AG04450 (cell line): ENCODE data around the gene ABCG5. TPM values are rescaled to one million over a fixed set of nuclear protein-coding genes. Genes with fewer than 3 reads are reported as not detected.

Experiments
- CTCF ChIA-PET: fragments of 300-600, 350-600 bp; formaldehyde crosslinking; extraction: SDS; loops from one replicate; lab custom pipeline; 2022; ENCODE audit warnings: antibody characterized with exemption, inconsistent platforms; lab: Charles Lee
- POLR2A ChIA-PET: fragments of 350-600 bp; formaldehyde crosslinking; extraction: SDS; loops from one replicate; lab custom pipeline; 2021; ENCODE audit warnings: antibody characterized with exemption, inconsistent platforms; lab: Yijun Ruan, JAX
- DNase-seq: peaks from one replicate; pipeline ENCODE4 v3.0.0-alpha.2; 2011; ENCODE audit warnings: low read depth, low spot score
- H3K27ac ChIP-seq: one replicate; pipeline ENCODE4 v1.5.1; 2012; ENCODE audit warnings: low read depth, low read length, control low read depth
- H3K27me3 ChIP-seq: one replicate; pipeline ENCODE4 v1.6.0; 2012; ENCODE audit warnings: low read length; ENCODE audit not compliant: control insufficient read depth, insufficient read depth
- H3K4me3 ChIP-seq: 2 replicates; pipeline ENCODE4 v1.5.1; 2011; ENCODE audit warnings: mild to moderate bottlenecking, low read depth, low read length, control low read depth
- H3K9me3 ChIP-seq: 2 replicates; pipeline ENCODE4 v1.5.1; 2012; ENCODE audit warnings: low read length; ENCODE audit not compliant: control insufficient read depth, insufficient read depth
- polyA plus RNA-seq: library from polyadenylated mRNA; depleted of rRNA; stranded (reverse); fragments of >200 nt; gene quantifications from 2 replicates; pipeline ENCODE4 v1.2.3, GENCODE V29; 2011
- TF ChIP-seq, protein P1 (sequence below): IDR thresholded peaks from 2 replicates; pipeline ENCODE4 v1.5.1; 2011; ENCODE audit warnings: low read depth, low read length, control low read depth, inconsistent platforms

ABCG5 gene
- polyA plus RNA-seq, 1 experiment, result not detected

- H3K4me3 ChIP-seq, result no peak overlapping the region
- POLR2A ChIA-PET, result no interaction called here
- DNase-seq, result no peak
- TF ChIP-seq, protein P1, sequence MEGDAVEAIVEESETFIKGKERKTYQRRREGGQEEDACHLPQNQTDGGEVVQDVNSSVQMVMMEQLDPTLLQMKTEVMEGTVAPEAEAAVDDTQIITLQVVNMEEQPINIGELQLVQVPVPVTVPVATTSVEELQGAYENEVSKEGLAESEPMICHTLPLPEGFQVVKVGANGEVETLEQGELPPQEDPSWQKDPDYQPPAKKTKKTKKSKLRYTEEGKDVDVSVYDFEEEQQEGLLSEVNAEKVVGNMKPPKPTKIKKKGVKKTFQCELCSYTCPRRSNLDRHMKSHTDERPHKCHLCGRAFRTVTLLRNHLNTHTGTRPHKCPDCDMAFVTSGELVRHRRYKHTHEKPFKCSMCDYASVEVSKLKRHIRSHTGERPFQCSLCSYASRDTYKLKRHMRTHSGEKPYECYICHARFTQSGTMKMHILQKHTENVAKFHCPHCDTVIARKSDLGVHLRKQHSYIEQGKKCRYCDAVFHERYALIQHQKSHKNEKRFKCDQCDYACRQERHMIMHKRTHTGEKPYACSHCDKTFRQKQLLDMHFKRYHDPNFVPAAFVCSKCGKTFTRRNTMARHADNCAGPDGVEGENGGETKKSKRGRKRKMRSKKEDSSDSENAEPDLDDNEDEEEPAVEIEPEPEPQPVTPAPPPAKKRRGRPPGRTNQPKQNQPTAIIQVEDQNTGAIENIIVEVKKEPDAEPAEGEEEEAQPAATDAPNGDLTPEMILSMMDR, result no peak
- CTCF ChIA-PET, result no interaction called here
- no peaks in the 10 kb centered on the region for H3K9me3 ChIP-seq
- H3K27me3 ChIP-seq, result peaks cover 43% of the 10 kb centered on the region
- no peak overlapping the region for H3K27ac ChIP-seq
Measured at GRCh38 chr2:43825841-43826240, 12.8 kb downstream of the ABCG5 start.

GRCh38 chr2:43824951-43825493 is 13.6 kb downstream of the ABCG5 start:
- no peak overlapping the region for H3K27ac ChIP-seq
- H3K27me3 ChIP-seq, result peaks cover 35% of the 10 kb centered on the region
- ChIA-PET POLR2A (no interaction called here), CTCF (no interaction called here)
- no peak overlapping the region for H3K4me3 ChIP-seq
- TF ChIP-seq, protein P1, result no peak
- no peak for DNase-seq
- no peaks in the 10 kb centered on the region for H3K9me3 ChIP-seq

- ChIA-PET CTCF (no interaction called here), POLR2A (no interaction called here)
- DNase-seq, result no peak
- H3K27me3 ChIP-seq, result peaks cover 33% of the 10 kb centered on the region
- no peaks in the 10 kb centered on the region for H3K9me3 ChIP-seq
- H3K27ac ChIP-seq, result no peak overlapping the region
- no peak overlapping the region for H3K4me3 ChIP-seq
- TF ChIP-seq, protein P1, result no peak
Measured at GRCh38 chr2:43824512-43824911, 14.1 kb downstream of the ABCG5 start.

DNA sequence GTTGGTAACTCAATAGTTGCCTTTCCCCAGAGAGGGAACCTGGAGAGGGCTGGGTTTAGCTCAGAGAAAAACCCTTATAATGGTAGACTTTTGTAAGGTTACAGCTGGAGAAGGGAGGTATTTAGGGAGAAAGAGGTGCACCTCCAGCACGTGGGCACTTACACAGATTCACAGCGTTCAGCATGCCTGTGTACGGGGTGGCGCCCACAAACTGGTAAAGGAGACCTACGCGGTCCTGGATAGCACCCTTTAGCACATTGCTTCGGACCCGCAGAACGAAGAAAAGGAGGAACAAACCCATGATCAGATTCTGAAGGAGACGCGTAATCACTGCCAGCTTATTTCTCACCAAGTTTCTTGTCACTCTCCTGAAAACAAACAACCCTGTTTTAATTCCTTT is 14.9 kb downstream of the ABCG5 start:
- no peak for DNase-seq
- CTCF ChIA-PET, result no interaction called here
- no peak overlapping the region for H3K4me3 ChIP-seq
- H3K9me3 ChIP-seq, result no peaks in the 10 kb centered on the region
- POLR2A ChIA-PET, result no interaction called here
- H3K27me3 ChIP-seq, result peaks cover 33% of the 10 kb centered on the region
- TF ChIP-seq, protein P1, result no peak
- no peak overlapping the region for H3K27ac ChIP-seq

GRCh38 chr2:43822839-43823238 is 15.8 kb downstream of the ABCG5 start:
- ChIA-PET POLR2A (no interaction called here), CTCF (no interaction called here)
- peaks cover 33% of the 10 kb centered on the region for H3K27me3 ChIP-seq
- H3K4me3 ChIP-seq, result no peak overlapping the region
- DNase-seq, result no peak
- TF ChIP-seq, protein P1, result no peak
- H3K27ac ChIP-seq, result no peak overlapping the region
- no peaks in the 10 kb centered on the region for H3K9me3 ChIP-seq
